Measurements from ENCODE around the gene AKAP13. TPM values are rescaled to one million over a fixed set of nuclear protein-coding genes. Genes with fewer than 3 reads are reported as not detected.

Gene AKAP13
- total RNA-seq, 4 donors from 2014 or later = 105 to 167 (median 129) TPM

GRCh38 chr15:85773249-85773648, 392.8 kb downstream of the AKAP13 start:
- no peak overlapping the region for H3K4me3 ChIP-seq (ENCODE audit: low read depth, poor library complexity, severe bottlenecking)
- 91 to 92% methylated on average over 7 to 11 of the region's 12 CpGs for WGBS, 2 donors
- intact Hi-C loops (cut with DNase I; ENCODE audit: low total_unique reads) = no loop called here
- no peak for TF ChIP-seq POLR2A (IDR thresholded peaks at IDR 0.05)
- no peak for TF ChIP-seq CTCF (IDR thresholded peaks at IDR 0.05)
- DNase-seq (ENCODE audit: low spot score in 2 of 2) = no peak

GRCh38 chr15:85773970-85774369, 393.6 kb downstream of the AKAP13 start:
- DNase-seq (ENCODE audit: low spot score in 2 of 2) = no peak
- WGBS, 2 donors = 96 to 97% methylated on average over 10 of the region's 10 CpGs
- no peak overlapping the region for H3K4me3 ChIP-seq (ENCODE audit: low read depth, poor library complexity, severe bottlenecking)
- no peak for TF ChIP-seq POLR2A (IDR thresholded peaks at IDR 0.05)
- TF ChIP-seq CTCF (IDR thresholded peaks at IDR 0.05) = no peak
- intact Hi-C loops (cut with DNase I; ENCODE audit: low total_unique reads) = no loop called here

GRCh38 chr15:85777250-85778106, 397.1 kb downstream of the AKAP13 start:
- H3K4me3 ChIP-seq (ENCODE audit: low read depth, poor library complexity, severe bottlenecking) = no peak overlapping the region
- TF ChIP-seq CTCF (IDR thresholded peaks at IDR 0.05) (no peak), POLR2A (IDR thresholded peaks at IDR 0.05) (no peak)
- no peak for DNase-seq (ENCODE audit: low spot score in 2 of 2)
- 89 to 91% methylated on average over 18 of the region's 18 CpGs for WGBS, 2 donors
- intact Hi-C loops (cut with DNase I; ENCODE audit: low total_unique reads) = no loop called here

GRCh38 chr15:85778107-85778776, 397.8 kb downstream of the AKAP13 start:
- intact Hi-C loops (cut with DNase I; ENCODE audit: low total_unique reads) = no loop called here
- no peak for DNase-seq (ENCODE audit: low spot score in 2 of 2)
- WGBS, 2 donors = 57 to 78% methylated on average over 10 of the region's 10 CpGs
- TF ChIP-seq CTCF (IDR thresholded peaks at IDR 0.05) (no peak), POLR2A (IDR thresholded peaks at IDR 0.05) (no peak)
- no peak overlapping the region for H3K4me3 ChIP-seq (ENCODE audit: low read depth, poor library complexity, severe bottlenecking)

GRCh38 chr15:85779249-85779648, 398.8 kb downstream of the AKAP13 start:
- TF ChIP-seq POLR2A (IDR thresholded peaks at IDR 0.05) (no peak), CTCF (IDR thresholded peaks at IDR 0.05) (no peak)
- no peak overlapping the region for H3K4me3 ChIP-seq (ENCODE audit: low read depth, poor library complexity, severe bottlenecking)
- intact Hi-C loops (cut with DNase I; ENCODE audit: low total_unique reads) = no loop called here
- DNase-seq (ENCODE audit: low spot score in 2 of 2) = no peak
- 54 to 65% methylated on average over 1 of the region's 1 CpG for WGBS, 2 donors
